Effector memory CD8-positive, alpha-beta T cell (primary cell): Measurements from ENCODE around the gene IFT172.
"Not testable (repeated sequence)": the region's sequence is repeated elsewhere in the genome, so short reads cannot be mapped to it uniquely, and the experiment has no call there.

Experiments
- ATAC-seq: fragments of 150-1000 bp; cut with Tn5 transposase; replicated peaks from 2 replicates; pipeline ENCODE4 v1.10.0; 2021; ENCODE audit warnings: mild to moderate bottlenecking, moderate library complexity
- DNase-seq, 3 experiments: peaks; one replicate each; pipeline ENCODE4 v3.0.0; 2021
- H3K27ac Mint-ChIP-seq, 2 donors: one replicate each; pipeline ENCODE4 v1.8.0; 2022; ENCODE audit warnings: mild to moderate bottlenecking in 2 of 2, mixed read lengths in 2 of 2, moderate library complexity in 2 of 2
- H3K27me3 Mint-ChIP-seq, 2 donors: one replicate each; pipeline ENCODE4 v1.8.0; 2022; ENCODE audit warnings: mixed read lengths in 2 of 2
- H3K36me3 Mint-ChIP-seq: one replicate; pipeline ENCODE4 v1.8.0; 2022; ENCODE audit warnings: mild to moderate bottlenecking, moderate library complexity, mixed read lengths; ENCODE audit not compliant: insufficient read depth
- H3K4me1 Mint-ChIP-seq, 2 donors: one replicate each; pipeline ENCODE4 v1.8.0; 2022; ENCODE audit warnings: low read depth in 2 of 2, mixed read lengths in 2 of 2
- H3K4me3 Mint-ChIP-seq, 2 donors: one replicate each; pipeline ENCODE4 v1.8.0; 2022; ENCODE audit warnings: mild to moderate bottlenecking in 2 of 2, mixed read lengths in 2 of 2, moderate library complexity in 2 of 2
- H3K9me3 Mint-ChIP-seq, 2 donors: one replicate each; pipeline ENCODE4 v1.8.0; 2022; ENCODE audit warnings: mixed read lengths in 2 of 2
- total RNA-seq, 9 experiments: gene quantifications; one replicate each; lab custom pipeline; 2026; lab: John Stamatoyannopoulos, UW

The IFT172 gene
- total RNA-seq: 13.0 to 50.4 (median 23.1) reads per million in 9 experiments

GRCh38 chr2:27489498-27490397, at the start of gene IFT172:
Gene IFT172, minus strand, starts transcription at chr2:27489743. Its CDS starts 90 bp downstream, at chr2:27489653.
- DNase-seq (peak; percentile 98 to 99 (median 98)), ATAC-seq (peak; percentile 89)
- H3K36me3 Mint-ChIP-seq: peaks cover 10% of the 10 kb centered on the region
- peak within 1 kb of the TSS; percentile 80 to 84 for H3K4me3 Mint-ChIP-seq
- H3K9me3 Mint-ChIP-seq: no peaks in the 10 kb centered on the region
- H3K27ac Mint-ChIP-seq: peak within 1 kb of the TSS; percentile 95 to 97
- peaks cover 4 to 16% of the 10 kb centered on the region in 2 donors for H3K4me1 Mint-ChIP-seq
- H3K27me3 Mint-ChIP-seq: peaks cover 15% of the 10 kb centered on the region in 2 donors

GRCh38 chr2:27538839-27539450, 49.4 kb upstream of the IFT172 start:
- H3K9me3 Mint-ChIP-seq, H3K36me3 Mint-ChIP-seq, H3K4me1 Mint-ChIP-seq, H3K4me3 Mint-ChIP-seq, DNase-seq, H3K27ac Mint-ChIP-seq, ATAC-seq: not testable (repeated sequence)
- H3K27me3 Mint-ChIP-seq: peaks cover 12 to 23% of the 10 kb centered on the region in 2 donors

DNA sequence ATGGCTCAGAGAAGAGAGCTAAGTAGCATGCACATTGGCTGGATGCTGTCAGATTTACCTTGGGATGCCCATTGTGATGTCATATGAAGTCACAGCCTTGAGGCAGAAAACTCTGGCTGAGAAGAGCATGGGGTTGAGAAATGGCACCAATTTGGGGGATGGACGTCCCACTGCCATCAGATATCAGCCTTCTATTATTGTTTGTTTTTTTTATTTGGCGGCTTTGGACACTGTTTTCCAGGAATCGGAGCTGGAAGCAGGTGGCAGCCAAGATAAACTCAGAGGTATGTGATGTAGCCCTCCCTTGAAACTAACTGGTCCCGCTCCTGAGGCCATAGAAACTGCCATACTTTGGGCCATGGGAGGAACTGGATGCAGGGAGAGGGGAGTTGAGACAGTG, 47.7 kb upstream of the IFT172 start:
- H3K27me3 Mint-ChIP-seq: peaks cover 12 to 23% of the 10 kb centered on the region in 2 donors
- no peaks in the 10 kb centered on the region for H3K4me1 Mint-ChIP-seq
- no peak for ATAC-seq
- H3K36me3 Mint-ChIP-seq: no peaks in the 10 kb centered on the region
- H3K9me3 Mint-ChIP-seq: no peaks in the 10 kb centered on the region
- DNase-seq: no peak
- no peak overlapping the region for H3K27ac Mint-ChIP-seq
- H3K4me3 Mint-ChIP-seq: no peak overlapping the region

GRCh38 chr2:27531983-27532382, 42.4 kb upstream of the IFT172 start:
- ATAC-seq (no peak), DNase-seq (no peak)
- Mint-ChIP-seq H3K27ac (no peak overlapping the region), H3K27me3 (peaks cover 23 to 24% of the 10 kb centered on the region in 2 donors), H3K4me3 (no peak overlapping the region), H3K9me3 (no peaks in the 10 kb centered on the region), H3K4me1 (no peaks in the 10 kb centered on the region), H3K36me3 (no peaks in the 10 kb centered on the region)

- no peak for ATAC-seq
- no peaks in the 10 kb centered on the region for H3K4me1 Mint-ChIP-seq
- DNase-seq: no peak
- H3K36me3 Mint-ChIP-seq: no peaks in the 10 kb centered on the region
- H3K27me3 Mint-ChIP-seq: peaks cover 62 to 64% of the 10 kb centered on the region in 2 donors
- no peak overlapping the region for H3K27ac Mint-ChIP-seq
- H3K4me3 Mint-ChIP-seq: no peak overlapping the region
- no peaks in the 10 kb centered on the region for H3K9me3 Mint-ChIP-seq
Observed at GRCh38 chr2:27527182-27527581, 37.6 kb upstream of the IFT172 start.

- Mint-ChIP-seq H3K27ac (no peak overlapping the region), H3K27me3 (peaks cover 68 to 90% of the 10 kb centered on the region in 2 donors), H3K4me3 (no peak overlapping the region), H3K9me3 (no peaks in the 10 kb centered on the region), H3K36me3 (no peaks in the 10 kb centered on the region), H3K4me1 (no peaks in the 10 kb centered on the region)
- ATAC-seq (no peak), DNase-seq (no peak)
Observed at GRCh38 chr2:27522400-27522945, 32.9 kb upstream of the IFT172 start.

GRCh38 chr2:27520316-27520715, 30.8 kb upstream of the IFT172 start:
- H3K4me3 Mint-ChIP-seq: no peak overlapping the region
- H3K36me3 Mint-ChIP-seq: no peaks in the 10 kb centered on the region
- H3K27me3 Mint-ChIP-seq: peaks cover 57 to 76% of the 10 kb centered on the region in 2 donors
- ATAC-seq: no peak
- no peaks in the 10 kb centered on the region for H3K4me1 Mint-ChIP-seq
- H3K27ac Mint-ChIP-seq: no peak overlapping the region
- DNase-seq: no peak
- H3K9me3 Mint-ChIP-seq: no peaks in the 10 kb centered on the region

DNA sequence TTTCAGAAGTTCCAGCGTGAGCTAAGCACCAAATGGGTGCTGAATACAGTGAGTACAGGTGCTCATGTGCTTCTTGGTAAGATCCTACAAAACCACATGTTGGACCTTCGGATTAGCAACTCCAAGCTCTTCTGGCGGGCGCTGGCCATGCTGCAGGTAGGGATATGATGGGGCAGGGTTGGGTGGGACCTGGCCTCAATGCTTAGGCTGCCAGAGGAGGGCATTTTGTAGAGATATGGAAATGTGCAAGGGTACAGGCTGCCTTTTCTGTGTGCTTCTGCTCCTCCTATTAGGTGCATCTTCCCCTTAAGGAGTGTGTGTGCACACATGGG, 29.2 kb upstream of the IFT172 start:
- no peak overlapping the region for H3K4me3 Mint-ChIP-seq
- H3K27me3 Mint-ChIP-seq: peaks cover 51 to 63% of the 10 kb centered on the region in 2 donors
- no peaks in the 10 kb centered on the region for H3K9me3 Mint-ChIP-seq
- DNase-seq (no peak), ATAC-seq (no peak)
- no peaks in the 10 kb centered on the region for H3K4me1 Mint-ChIP-seq
- no peaks in the 10 kb centered on the region for H3K36me3 Mint-ChIP-seq
- H3K27ac Mint-ChIP-seq: no peak overlapping the region

GRCh38 chr2:27518113-27518781, 28.7 kb upstream of the IFT172 start:
- H3K9me3 Mint-ChIP-seq: no peaks in the 10 kb centered on the region
- H3K27me3 Mint-ChIP-seq: peaks cover 46 to 63% of the 10 kb centered on the region in 2 donors
- ATAC-seq (no peak), DNase-seq (no peak)
- no peak overlapping the region for H3K27ac Mint-ChIP-seq
- H3K36me3 Mint-ChIP-seq: no peaks in the 10 kb centered on the region
- H3K4me1 Mint-ChIP-seq: no peaks in the 10 kb centered on the region
- no peak overlapping the region for H3K4me3 Mint-ChIP-seq

DNA sequence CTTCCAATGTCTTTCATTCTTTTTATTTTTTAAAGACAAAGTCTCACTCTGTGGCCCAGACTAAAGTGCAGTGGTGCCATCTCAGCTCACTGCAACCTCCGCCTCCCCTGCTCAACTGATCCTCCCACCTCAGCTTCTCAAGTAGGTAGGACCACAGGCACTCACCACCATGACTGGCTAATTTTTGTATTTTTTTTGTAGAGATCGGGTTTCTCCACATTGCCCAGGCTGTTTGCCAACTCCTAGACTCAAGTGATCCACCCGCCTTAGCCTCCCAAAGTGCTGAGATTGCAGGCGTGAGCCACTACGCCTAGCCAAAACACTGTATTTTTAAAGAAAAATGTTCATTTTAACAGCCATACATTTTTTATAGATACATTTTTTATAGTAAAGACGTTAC, 19.8 kb upstream of the IFT172 start:
- peaks cover 10 to 37% of the 10 kb centered on the region in 2 donors for H3K27me3 Mint-ChIP-seq
- H3K4me3 Mint-ChIP-seq: no peak overlapping the region
- DNase-seq (no peak), ATAC-seq (no peak)
- no peaks in the 10 kb centered on the region for H3K36me3 Mint-ChIP-seq
- H3K27ac Mint-ChIP-seq: no peak overlapping the region
- H3K4me1 Mint-ChIP-seq: no peaks in the 10 kb centered on the region
- H3K9me3 Mint-ChIP-seq: no peaks in the 10 kb centered on the region

DNA sequence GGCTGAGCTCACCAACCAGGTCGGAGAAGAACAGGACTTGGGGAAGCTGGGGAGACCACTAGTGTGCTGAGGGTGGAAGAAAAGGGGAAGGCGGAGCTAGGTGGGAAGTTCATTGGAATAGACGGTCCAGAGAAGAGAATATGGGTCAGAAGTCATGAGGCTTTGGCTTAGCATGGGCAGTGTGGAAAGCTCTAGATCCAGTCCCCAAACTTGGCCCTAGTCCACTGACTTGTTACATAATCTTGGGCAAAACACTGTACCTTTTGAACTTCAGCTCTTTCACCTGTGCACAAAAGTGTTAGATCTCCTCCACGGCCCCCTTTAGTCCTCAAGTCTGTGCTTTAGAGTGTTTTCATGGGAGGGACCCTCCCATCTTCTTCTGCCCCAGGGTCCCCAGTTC, 17.8 kb upstream of the IFT172 start:
- H3K36me3 Mint-ChIP-seq: no peaks in the 10 kb centered on the region
- no peaks in the 10 kb centered on the region for H3K4me1 Mint-ChIP-seq
- H3K27me3 Mint-ChIP-seq: peaks cover 5 to 23% of the 10 kb centered on the region in 2 donors
- no peak overlapping the region for H3K4me3 Mint-ChIP-seq
- DNase-seq (no peak), ATAC-seq (no peak)
- H3K9me3 Mint-ChIP-seq: no peaks in the 10 kb centered on the region
- no peak overlapping the region for H3K27ac Mint-ChIP-seq

- Mint-ChIP-seq H3K9me3 (no peaks in the 10 kb centered on the region), H3K4me3 (no peak overlapping the region), H3K27me3 (peaks cover under 1 to 23% of the 10 kb centered on the region in 2 donors)
Observed at GRCh38 chr2:27506587-27506986, 17.0 kb upstream of the IFT172 start.

DNA sequence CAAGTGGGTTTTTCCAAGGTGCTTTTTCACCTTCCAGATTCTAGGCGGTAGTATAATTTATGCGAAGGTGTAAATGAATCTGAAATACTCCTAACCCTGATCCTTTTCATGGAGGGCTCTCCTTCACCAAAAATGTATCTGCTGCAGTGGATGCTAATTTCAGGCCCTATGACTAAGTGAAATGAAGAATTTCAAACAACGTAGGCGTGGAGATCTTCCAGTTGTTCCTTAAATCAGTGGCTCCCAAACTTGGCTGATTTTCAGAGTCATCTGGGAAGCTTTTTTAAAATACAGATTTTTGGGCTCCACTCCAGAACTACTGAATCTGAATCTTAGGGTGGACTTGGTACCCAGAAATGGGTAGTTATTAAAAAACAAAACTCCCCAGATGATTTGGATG, 12.6 kb upstream of the IFT172 start:
- Mint-ChIP-seq H3K9me3 (no peaks in the 10 kb centered on the region), H3K27me3 (peaks cover 15 to 39% of the 10 kb centered on the region in 2 donors), H3K4me3 (no peak overlapping the region), H3K36me3 (no peaks in the 10 kb centered on the region), H3K4me1 (no peaks in the 10 kb centered on the region), H3K27ac (no peak overlapping the region)
- no peak for ATAC-seq
- no peak for DNase-seq

More at GRCh38 chr2:27506587-27506986, 17.0 kb upstream of the IFT172 start:
- DNase-seq: no peak
- ATAC-seq: no peak
- Mint-ChIP-seq H3K36me3 (no peaks in the 10 kb centered on the region), H3K4me1 (no peaks in the 10 kb centered on the region), H3K27ac (no peak overlapping the region)
